A673 (cell line): ENCODE measurements around the gene PYGL. TPM values are rescaled to one million over a fixed set of nuclear protein-coding genes. Genes with fewer than 3 reads are reported as not detected.

Experiments
- BruUV-seq: library from RNA; stranded (reverse); fragments of 400-500 nt; replicated peaks from 2 replicates; lab custom pipeline; 2021; lab: Mats Ljungman, UMichigan
- CTCF ChIA-PET: fragments of 300-600 bp; sonication (Branson Sonifier 250); formaldehyde crosslinking; loops from one replicate; lab custom pipeline; 2022; ENCODE audit warnings: antibody characterized with exemption; lab: Charles Lee
- POLR2A ChIA-PET: fragments of 300-600 bp; sonication (Branson Sonifier 250); formaldehyde crosslinking; loops from one replicate; lab custom pipeline; 2022; ENCODE audit warnings: antibody characterized with exemption; ENCODE audit not compliant: low non-redundant PET; lab: Charles Lee
- DNase-seq: peaks from one replicate; pipeline ENCODE4 v3.0.0-alpha.2; 2015; ENCODE audit warnings: low spot score
- H3K27ac ChIP-seq: fragments of 200-600 bp; sonication (generic); 2 replicates; pipeline ENCODE4 v1.5.1; 2016; ENCODE audit warnings: mixed run types, low read depth, mild to moderate bottlenecking, mixed read lengths, antibody characterized with exemption, low read length; ENCODE audit not compliant: poor library complexity, severe bottlenecking
- H3K27me3 ChIP-seq: fragments of 200-600 bp; sonication (generic); replicated peaks from 2 replicates; pipeline ENCODE4 v1.6.1; 2017; ENCODE audit warnings: mixed run types, low read depth, mild to moderate bottlenecking, mixed read lengths, antibody characterized with exemption, low read length; ENCODE audit not compliant: insufficient read depth, poor library complexity
- H3K36me3 ChIP-seq: fragments of 200-600 bp; sonication (generic); 2 replicates; pipeline ENCODE4 v1.6.1; 2016; ENCODE audit warnings: mixed run types, mild to moderate bottlenecking, mixed read lengths, antibody characterized with exemption, low read length; ENCODE audit not compliant: insufficient read depth, poor library complexity, severe bottlenecking
- H3K4me1 ChIP-seq: fragments of 200-600 bp; sonication (generic); 2 replicates; pipeline ENCODE4 v1.6.1; 2017; ENCODE audit warnings: mixed run types, mild to moderate bottlenecking, mixed read lengths, antibody characterized with exemption, low read length; ENCODE audit not compliant: insufficient read depth, poor library complexity, severe bottlenecking
- H3K4me3 ChIP-seq: fragments of 200-600 bp; sonication (generic); 2 replicates; pipeline ENCODE4 v1.5.1; 2016; ENCODE audit warnings: low read depth, mixed run types, mild to moderate bottlenecking, mixed read lengths, low read length; ENCODE audit not compliant: poor library complexity, severe bottlenecking
- H3K9me3 ChIP-seq: fragments of 200-600 bp; sonication (generic); 2 replicates; pipeline ENCODE4 v1.6.1; 2016; ENCODE audit warnings: mixed run types, low read depth, mild to moderate bottlenecking, mixed read lengths, antibody characterized with exemption, low read length; ENCODE audit not compliant: poor library complexity, severe bottlenecking
- EZH2 ChIP-seq: fragments of 200-600 bp; sonication (generic); IDR thresholded peaks from 2 replicates; pipeline ENCODE4 v1.6.1; 2017; ENCODE audit warnings: borderline replicate concordance, low read depth, mild to moderate bottlenecking, mixed read lengths, antibody characterized with exemption, low read length; ENCODE audit not compliant: poor library complexity, severe bottlenecking
- intact Hi-C: fragments of 100-400 bp; cut with micrococcal nuclease; formaldehyde crosslinking; loops from one replicate; pipeline ENCODE4 v1.10.0; 2022; ENCODE audit not compliant: unreplicated experiment
- total RNA-seq: library from RNA; stranded (reverse); gene quantifications from 2 replicates; pipeline ENCODE4 v1.2.3, GENCODE V29; 2021
- TF ChIP-seq, protein P1 (sequence below): fragments of 300-800, 200-600 bp; sonication (generic); conservative IDR thresholded peaks from 2 replicates; pipeline ENCODE4 v1.5.1; 2017; ENCODE audit warnings: low read depth, mild to moderate bottlenecking, antibody characterized with exemption, low read length, moderate library complexity, mixed read lengths

Gene PYGL
- total RNA-seq, 1 experiment from 2014 or later: 14.2 TPM

DNA sequence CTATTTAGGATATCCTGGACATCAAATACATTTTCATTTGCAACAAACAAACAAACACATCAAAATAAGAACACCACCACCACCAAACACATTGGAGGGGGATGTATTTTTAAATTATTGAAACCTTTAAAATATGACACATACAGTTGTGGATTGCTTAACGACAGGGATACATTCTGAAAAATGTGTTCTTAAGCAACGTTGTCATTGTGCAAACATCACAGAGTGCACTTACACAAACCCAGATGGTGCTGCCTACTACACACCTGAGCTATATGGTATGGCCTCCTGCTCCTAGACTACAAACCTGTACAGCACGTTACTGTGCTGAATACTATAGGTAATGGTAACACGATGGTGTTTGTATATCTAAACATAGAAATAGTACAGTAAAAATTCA lies 19.4 kb downstream of the PYGL start:
- DNase-seq: no peak
- Histone ChIP-seq H3K36me3 (no peaks in the 10 kb centered on the region), H3K27ac (no peak overlapping the region), H3K27me3 (no peaks in the 10 kb centered on the region), H3K4me3 (no peak overlapping the region), H3K4me1 (no peaks in the 10 kb centered on the region), H3K9me3 (no peaks in the 10 kb centered on the region)
- no TSS peak for BruUV-seq
- TF ChIP-seq, protein P1, sequence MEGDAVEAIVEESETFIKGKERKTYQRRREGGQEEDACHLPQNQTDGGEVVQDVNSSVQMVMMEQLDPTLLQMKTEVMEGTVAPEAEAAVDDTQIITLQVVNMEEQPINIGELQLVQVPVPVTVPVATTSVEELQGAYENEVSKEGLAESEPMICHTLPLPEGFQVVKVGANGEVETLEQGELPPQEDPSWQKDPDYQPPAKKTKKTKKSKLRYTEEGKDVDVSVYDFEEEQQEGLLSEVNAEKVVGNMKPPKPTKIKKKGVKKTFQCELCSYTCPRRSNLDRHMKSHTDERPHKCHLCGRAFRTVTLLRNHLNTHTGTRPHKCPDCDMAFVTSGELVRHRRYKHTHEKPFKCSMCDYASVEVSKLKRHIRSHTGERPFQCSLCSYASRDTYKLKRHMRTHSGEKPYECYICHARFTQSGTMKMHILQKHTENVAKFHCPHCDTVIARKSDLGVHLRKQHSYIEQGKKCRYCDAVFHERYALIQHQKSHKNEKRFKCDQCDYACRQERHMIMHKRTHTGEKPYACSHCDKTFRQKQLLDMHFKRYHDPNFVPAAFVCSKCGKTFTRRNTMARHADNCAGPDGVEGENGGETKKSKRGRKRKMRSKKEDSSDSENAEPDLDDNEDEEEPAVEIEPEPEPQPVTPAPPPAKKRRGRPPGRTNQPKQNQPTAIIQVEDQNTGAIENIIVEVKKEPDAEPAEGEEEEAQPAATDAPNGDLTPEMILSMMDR: no peak
- no peak for TF ChIP-seq EZH2
- POLR2A ChIA-PET: no interaction called here
- intact Hi-C loops: no loop called here
- CTCF ChIA-PET: no interaction called here

DNA sequence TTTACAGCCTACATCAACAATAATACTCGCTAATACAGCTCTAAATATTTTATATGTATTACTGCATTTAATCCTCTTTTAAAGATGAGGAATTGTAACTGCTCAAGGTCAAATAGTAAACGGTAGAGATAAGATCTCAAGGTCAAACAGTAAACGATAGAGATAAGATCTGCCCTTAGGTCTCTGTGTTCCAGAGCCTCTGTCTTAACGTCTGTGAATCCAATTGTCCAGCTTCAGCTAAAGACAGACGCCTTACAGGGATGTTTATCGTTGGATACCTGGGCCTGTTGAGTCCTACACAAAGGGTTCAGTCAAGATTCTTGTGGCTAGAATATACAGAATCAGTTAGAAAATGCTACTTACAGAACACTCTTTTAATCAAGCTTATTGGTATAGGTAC lies 20.0 kb downstream of the PYGL start:
- Histone ChIP-seq H3K4me3 (no peak overlapping the region), H3K4me1 (no peaks in the 10 kb centered on the region), H3K27me3 (no peaks in the 10 kb centered on the region), H3K9me3 (no peaks in the 10 kb centered on the region), H3K27ac (no peak overlapping the region), H3K36me3 (no peaks in the 10 kb centered on the region)
- DNase-seq: no peak
- intact Hi-C loops: no loop called here
- ChIA-PET POLR2A (no interaction called here), CTCF (no interaction called here)
- TF ChIP-seq, protein P1: no peak
- TF ChIP-seq EZH2: no peak
- BruUV-seq: no TSS peak

DNA sequence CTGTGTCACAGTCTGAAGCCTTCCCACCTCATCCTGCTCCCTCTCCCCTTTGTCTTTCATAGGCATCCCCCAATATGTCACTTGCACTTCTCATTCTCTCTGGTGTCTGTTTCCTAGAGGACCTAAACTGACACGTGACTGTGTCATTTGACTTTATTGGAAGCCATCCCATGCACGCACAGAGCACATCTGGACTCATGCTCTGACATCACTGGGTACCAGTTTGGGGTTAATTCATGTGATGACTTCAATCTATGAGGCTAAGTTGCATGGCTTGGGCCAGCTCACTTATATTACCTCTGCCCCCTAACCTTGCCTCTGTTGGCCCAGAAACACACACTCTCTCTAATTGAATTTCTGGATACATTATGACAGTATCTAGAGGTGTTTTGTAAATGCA lies 21.5 kb downstream of the PYGL start:
- intact Hi-C loops: no loop called here
- H3K27ac ChIP-seq: no peak overlapping the region
- no peaks in the 10 kb centered on the region for H3K36me3 ChIP-seq
- ChIA-PET POLR2A (no interaction called here), CTCF (no interaction called here)
- BruUV-seq: no TSS peak
- H3K4me1 ChIP-seq: no peaks in the 10 kb centered on the region
- no peak overlapping the region for H3K4me3 ChIP-seq
- H3K27me3 ChIP-seq: no peaks in the 10 kb centered on the region
- no peak for DNase-seq
- no peaks in the 10 kb centered on the region for H3K9me3 ChIP-seq
- no peak for TF ChIP-seq EZH2
- TF ChIP-seq, protein P1: no peak
